Liver (tissue), 3 donors: ENCODE results near the gene MAGEC1.
"Not testable (repeated sequence)": the region's sequence is repeated elsewhere in the genome, so short reads cannot be mapped to it uniquely, and the experiment has no call there.

Experiments used
- FOXA1 ChIP-seq: IDR thresholded peaks from 2 replicates; pipeline ENCODE4 v1.6.1; 2016; ENCODE audit warnings: antibody characterized with exemption
- GABPA ChIP-seq, 2 donors: IDR thresholded peaks in 1 of 2; conservative IDR thresholded peaks in 1 of 2; 2 replicates each; pipeline ENCODE4 v1.6.1; 2016; ENCODE audit warnings: antibody characterized with exemption in 2 of 2, mild to moderate bottlenecking in 1 of 2, moderate library complexity in 1 of 2
- YY1 ChIP-seq: IDR thresholded peaks from 2 replicates; pipeline ENCODE4 v1.6.1; 2016; ENCODE audit warnings: antibody characterized with exemption, mild to moderate bottlenecking
- TF ChIP-seq, protein P1 (sequence below): fragments of 150-350 bp; IDR thresholded peaks from 2 replicates; pipeline ENCODE4 v1.5.1; 2017; ENCODE audit warnings: improper control_type of control experiment, low read depth, low read length; ENCODE audit not compliant: missing input control
- donor health status: healthy.
- donor health status: healthy.

DNA sequence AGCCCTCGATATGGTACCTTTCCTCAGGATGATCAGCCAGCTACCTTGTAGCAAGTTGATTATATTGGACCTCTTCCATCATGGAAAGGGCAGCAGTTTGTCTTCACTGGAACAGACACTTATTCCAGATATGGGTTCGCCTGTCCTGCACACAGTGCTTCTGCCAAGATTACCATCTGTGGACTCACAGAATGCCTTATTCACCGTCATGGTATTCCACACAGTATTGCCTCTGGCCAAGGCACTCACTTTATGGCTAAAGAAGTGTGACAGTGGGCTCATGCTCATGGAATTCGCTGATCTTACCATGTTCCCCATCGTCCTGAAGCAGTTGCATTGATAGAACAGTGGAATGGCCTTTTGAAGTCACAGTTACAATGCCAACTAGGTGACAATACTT lies 14.9 kb upstream of the MAGEC1 start:
- TF ChIP-seq, protein P1, sequence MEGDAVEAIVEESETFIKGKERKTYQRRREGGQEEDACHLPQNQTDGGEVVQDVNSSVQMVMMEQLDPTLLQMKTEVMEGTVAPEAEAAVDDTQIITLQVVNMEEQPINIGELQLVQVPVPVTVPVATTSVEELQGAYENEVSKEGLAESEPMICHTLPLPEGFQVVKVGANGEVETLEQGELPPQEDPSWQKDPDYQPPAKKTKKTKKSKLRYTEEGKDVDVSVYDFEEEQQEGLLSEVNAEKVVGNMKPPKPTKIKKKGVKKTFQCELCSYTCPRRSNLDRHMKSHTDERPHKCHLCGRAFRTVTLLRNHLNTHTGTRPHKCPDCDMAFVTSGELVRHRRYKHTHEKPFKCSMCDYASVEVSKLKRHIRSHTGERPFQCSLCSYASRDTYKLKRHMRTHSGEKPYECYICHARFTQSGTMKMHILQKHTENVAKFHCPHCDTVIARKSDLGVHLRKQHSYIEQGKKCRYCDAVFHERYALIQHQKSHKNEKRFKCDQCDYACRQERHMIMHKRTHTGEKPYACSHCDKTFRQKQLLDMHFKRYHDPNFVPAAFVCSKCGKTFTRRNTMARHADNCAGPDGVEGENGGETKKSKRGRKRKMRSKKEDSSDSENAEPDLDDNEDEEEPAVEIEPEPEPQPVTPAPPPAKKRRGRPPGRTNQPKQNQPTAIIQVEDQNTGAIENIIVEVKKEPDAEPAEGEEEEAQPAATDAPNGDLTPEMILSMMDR, result not testable (repeated sequence)
- not testable (repeated sequence) for TF ChIP-seq YY1; GABPA (IDR thresholded peaks at IDR 0.05 in 1 of 2, conservative IDR thresholded peaks at IDR 0.05 in 1 of 2); FOXA1
